NCI-H128 (cell line): Measurements from ENCODE around the gene ACER1.

ENCODE experiments used
- DNase-seq: peaks from one replicate; lab custom pipeline; 2025; ENCODE audit not compliant: unreplicated experiment; lab: John Stamatoyannopoulos, UW

ACER1 gene

GRCh38 chr19:6269101-6269886, 64.1 kb downstream of the ACER1 start:
- DNase-seq = no peak

GRCh38 chr19:6268382-6268771, 65.0 kb downstream of the ACER1 start:
- DNase-seq = no peak

GRCh38 chr19:6267552-6268381, 65.6 kb downstream of the ACER1 start:
- no peak for DNase-seq

- DNase-seq = no peak
Observed at GRCh38 chr19:6264803-6265202, 68.6 kb downstream of the ACER1 start.

- no peak for DNase-seq
Observed at GRCh38 chr19:6263735-6264444, 69.5 kb downstream of the ACER1 start.

GRCh38 chr19:6263306-6263705, 70.1 kb downstream of the ACER1 start:
- DNase-seq = no peak

- no peak for DNase-seq
Observed at GRCh38 chr19:6262519-6262918, 70.9 kb downstream of the ACER1 start.

GRCh38 chr19:6261883-6262282, 71.5 kb downstream of the ACER1 start:
- no peak for DNase-seq

- DNase-seq = no peak
Observed at GRCh38 chr19:6260912-6261650, 72.3 kb downstream of the ACER1 start.

GRCh38 chr19:6260376-6260775, 73.0 kb downstream of the ACER1 start:
- DNase-seq = no peak

GRCh38 chr19:6259312-6259861, 74.0 kb downstream of the ACER1 start:
- no peak for DNase-seq

- no peak for DNase-seq
Observed at GRCh38 chr19:6258812-6259311, 74.5 kb downstream of the ACER1 start.
